ENCODE data around the gene ZSCAN21.
A peak's percentile ranks its signal among the peaks of the same experiment; 100 is the strongest.

Gene ZSCAN21

DNA sequence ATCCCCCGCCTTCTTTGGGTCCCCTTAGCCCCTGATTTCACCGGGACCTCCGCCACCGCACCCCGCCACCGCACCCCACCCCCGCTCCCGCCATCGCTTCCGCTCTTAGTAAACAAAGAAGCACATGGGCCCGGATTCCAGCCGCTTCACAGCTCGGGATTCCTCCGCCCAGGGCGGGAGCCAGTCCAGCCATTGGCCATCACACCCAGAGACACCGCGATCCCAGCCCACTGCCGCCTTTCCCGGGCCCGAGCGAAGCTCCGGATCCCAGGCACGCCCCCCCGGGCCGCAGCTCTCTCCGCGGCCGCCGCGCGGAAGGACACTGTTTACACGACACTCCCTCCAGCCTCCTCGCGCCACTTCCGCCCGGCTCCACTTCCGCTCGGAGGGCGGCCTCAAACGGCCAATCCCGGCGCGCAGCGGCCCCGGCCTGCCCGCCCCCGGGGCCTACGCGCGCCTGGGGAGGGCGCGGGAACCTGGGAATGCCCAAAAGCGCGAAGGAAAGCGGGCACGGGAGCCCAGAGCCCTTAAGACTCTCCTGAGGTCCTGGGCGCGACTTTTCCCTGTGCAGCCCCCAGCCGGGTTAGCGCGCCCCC is 50.9 kb downstream of the ZSCAN21 start (continued):
- TF ChIP-seq EGR2 (tag by site-specific recombination; IDR thresholded peaks at IDR 0.05; ENCODE audit: low read depth) (peak; percentile 95), ZSCAN16 (tag by site-specific recombination; IDR thresholded peaks at IDR 0.05) (no peak), PRDM1 (tag by site-specific recombination; IDR thresholded peaks at IDR 0.05) (no peak), SP7 (tag by site-specific recombination; IDR thresholded peaks at IDR 0.05) (peak; percentile 82), ZNF341 (tag by site-specific recombination; IDR thresholded peaks at IDR 0.05; ENCODE audit: low read depth) (peak; percentile 91), KLF9 (tag by site-specific recombination; IDR thresholded peaks at IDR 0.05; ENCODE audit: low read depth) (peak; percentile 98), ZBTB21 (tag by site-specific recombination; IDR thresholded peaks at IDR 0.05) (peak; percentile 29; the same call in 1 of the 2 replicates), ZBTB48 (tag by site-specific recombination; IDR thresholded peaks at IDR 0.05) (peak; percentile 93), HOXC10 (CRISPR knock-in tag; IDR thresholded peaks at IDR 0.05) (0 out of 2 replicates have a peak, but pooled peaks have one; percentile 66), ZNF660 (tag by site-specific recombination; IDR thresholded peaks at IDR 0.05) (peak; percentile 91), ZNF48 (tag by site-specific recombination; IDR thresholded peaks at IDR 0.05) (no peak), ZNF169 (tag by site-specific recombination; IDR thresholded peaks at IDR 0.05) (no peak), SCRT2 (tag by site-specific recombination; IDR thresholded peaks at IDR 0.05) (no peak), ZNF24 (tag by site-specific recombination; IDR thresholded peaks at IDR 0.05) (peak; percentile 34; the same call in 1 of the 2 replicates), ZNF248 (tag by site-specific recombination; IDR thresholded peaks at IDR 0.05) (no peak), ZSCAN30 (tag by site-specific recombination; IDR thresholded peaks at IDR 0.05) (peak; percentile 88), KLF10 (tag by site-specific recombination; IDR thresholded peaks at IDR 0.05) (peak; percentile 88), MEIS1 (CRISPR knock-in tag; IDR thresholded peaks at IDR 0.05; ENCODE audit: borderline replicate concordance) (no peak), ZBTB20 (tag by site-specific recombination; IDR thresholded peaks at IDR 0.05) (peak; percentile 66; the same call in 1 of the 2 replicates), ZNF324 (tag by site-specific recombination; IDR thresholded peaks at IDR 0.05) (no peak), ZBTB17 (tag by site-specific recombination; IDR thresholded peaks at IDR 0.05) (peak; percentile 87), ZIC2 (tag by site-specific recombination; IDR thresholded peaks at IDR 0.05) (peak; percentile 64), ZEB2 (tag by site-specific recombination; IDR thresholded peaks at IDR 0.05) (peak; percentile 80), BCL11B (tag by site-specific recombination; IDR thresholded peaks at IDR 0.05; ENCODE audit: low read depth) (peak; percentile 82), ZFP37 (tag by site-specific recombination; IDR thresholded peaks at IDR 0.05) (no peak; the same call in 1 of the 2 replicates), YY1 (tag by site-specific recombination; IDR thresholded peaks at IDR 0.05) (peak; percentile 71), ZNF2 (tag by site-specific recombination; IDR thresholded peaks at IDR 0.05) (peak; percentile 77)
- TF ChIP-seq, protein P1, sequence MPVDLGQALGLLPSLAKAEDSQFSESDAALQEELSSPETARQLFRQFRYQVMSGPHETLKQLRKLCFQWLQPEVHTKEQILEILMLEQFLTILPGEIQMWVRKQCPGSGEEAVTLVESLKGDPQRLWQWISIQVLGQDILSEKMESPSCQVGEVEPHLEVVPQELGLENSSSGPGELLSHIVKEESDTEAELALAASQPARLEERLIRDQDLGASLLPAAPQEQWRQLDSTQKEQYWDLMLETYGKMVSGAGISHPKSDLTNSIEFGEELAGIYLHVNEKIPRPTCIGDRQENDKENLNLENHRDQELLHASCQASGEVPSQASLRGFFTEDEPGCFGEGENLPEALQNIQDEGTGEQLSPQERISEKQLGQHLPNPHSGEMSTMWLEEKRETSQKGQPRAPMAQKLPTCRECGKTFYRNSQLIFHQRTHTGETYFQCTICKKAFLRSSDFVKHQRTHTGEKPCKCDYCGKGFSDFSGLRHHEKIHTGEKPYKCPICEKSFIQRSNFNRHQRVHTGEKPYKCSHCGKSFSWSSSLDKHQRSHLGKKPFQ (tag by site-specific recombination; IDR thresholded peaks at IDR 0.05), result no peak; the same call in 1 of the 2 replicates
- TF ChIP-seq, protein P2, sequence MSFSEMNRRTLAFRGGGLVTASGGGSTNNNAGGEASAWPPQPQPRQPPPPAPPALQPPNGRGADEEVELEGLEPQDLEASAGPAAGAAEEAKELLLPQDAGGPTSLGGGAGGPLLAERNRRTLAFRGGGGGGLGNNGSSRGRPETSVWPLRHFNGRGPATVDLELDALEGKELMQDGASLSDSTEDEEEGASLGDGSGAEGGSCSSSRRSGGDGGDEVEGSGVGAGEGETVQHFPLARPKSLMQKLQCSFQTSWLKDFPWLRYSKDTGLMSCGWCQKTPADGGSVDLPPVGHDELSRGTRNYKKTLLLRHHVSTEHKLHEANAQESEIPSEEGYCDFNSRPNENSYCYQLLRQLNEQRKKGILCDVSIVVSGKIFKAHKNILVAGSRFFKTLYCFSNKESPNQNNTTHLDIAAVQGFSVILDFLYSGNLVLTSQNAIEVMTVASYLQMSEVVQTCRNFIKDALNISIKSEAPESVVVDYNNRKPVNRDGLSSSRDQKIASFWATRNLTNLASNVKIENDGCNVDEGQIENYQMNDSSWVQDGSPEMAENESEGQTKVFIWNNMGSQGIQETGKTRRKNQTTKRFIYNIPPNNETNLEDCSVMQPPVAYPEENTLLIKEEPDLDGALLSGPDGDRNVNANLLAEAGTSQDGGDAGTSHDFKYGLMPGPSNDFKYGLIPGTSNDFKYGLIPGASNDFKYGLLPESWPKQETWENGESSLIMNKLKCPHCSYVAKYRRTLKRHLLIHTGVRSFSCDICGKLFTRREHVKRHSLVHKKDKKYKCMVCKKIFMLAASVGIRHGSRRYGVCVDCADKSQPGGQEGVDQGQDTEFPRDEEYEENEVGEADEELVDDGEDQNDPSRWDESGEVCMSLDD (tag by site-specific recombination; IDR thresholded peaks at IDR 0.05), result peak; percentile 70
- TF ChIP-seq, protein P3, sequence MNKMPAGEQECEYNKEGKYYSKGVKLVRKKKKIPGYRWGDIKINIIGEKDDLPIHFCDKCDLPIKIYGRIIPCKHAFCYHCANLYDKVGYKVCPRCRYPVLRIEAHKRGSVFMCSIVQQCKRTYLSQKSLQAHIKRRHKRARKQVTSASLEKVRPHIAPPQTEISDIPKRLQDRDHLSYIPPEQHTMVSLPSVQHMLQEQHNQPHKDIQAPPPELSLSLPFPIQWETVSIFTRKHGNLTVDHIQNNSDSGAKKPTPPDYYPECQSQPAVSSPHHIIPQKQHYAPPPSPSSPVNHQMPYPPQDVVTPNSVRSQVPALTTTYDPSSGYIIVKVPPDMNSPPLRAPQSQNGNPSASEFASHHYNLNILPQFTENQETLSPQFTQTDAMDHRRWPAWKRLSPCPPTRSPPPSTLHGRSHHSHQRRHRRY (tag by site-specific recombination; IDR thresholded peaks at IDR 0.05), result 0 out of 2 replicates have a peak, but pooled peaks have one; percentile 55
- TF ChIP-seq, protein P4, sequence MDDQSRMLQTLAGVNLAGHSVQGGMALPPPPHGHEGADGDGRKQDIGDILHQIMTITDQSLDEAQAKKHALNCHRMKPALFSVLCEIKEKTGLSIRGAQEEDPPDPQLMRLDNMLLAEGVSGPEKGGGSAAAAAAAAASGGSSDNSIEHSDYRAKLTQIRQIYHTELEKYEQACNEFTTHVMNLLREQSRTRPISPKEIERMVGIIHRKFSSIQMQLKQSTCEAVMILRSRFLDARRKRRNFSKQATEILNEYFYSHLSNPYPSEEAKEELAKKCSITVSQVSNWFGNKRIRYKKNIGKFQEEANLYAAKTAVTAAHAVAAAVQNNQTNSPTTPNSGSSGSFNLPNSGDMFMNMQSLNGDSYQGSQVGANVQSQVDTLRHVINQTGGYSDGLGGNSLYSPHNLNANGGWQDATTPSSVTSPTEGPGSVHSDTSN (CRISPR knock-in tag; IDR thresholded peaks at IDR 0.05), result peak; percentile 69; the same call in 1 of the 2 replicates
- TF ChIP-seq, protein P5, sequence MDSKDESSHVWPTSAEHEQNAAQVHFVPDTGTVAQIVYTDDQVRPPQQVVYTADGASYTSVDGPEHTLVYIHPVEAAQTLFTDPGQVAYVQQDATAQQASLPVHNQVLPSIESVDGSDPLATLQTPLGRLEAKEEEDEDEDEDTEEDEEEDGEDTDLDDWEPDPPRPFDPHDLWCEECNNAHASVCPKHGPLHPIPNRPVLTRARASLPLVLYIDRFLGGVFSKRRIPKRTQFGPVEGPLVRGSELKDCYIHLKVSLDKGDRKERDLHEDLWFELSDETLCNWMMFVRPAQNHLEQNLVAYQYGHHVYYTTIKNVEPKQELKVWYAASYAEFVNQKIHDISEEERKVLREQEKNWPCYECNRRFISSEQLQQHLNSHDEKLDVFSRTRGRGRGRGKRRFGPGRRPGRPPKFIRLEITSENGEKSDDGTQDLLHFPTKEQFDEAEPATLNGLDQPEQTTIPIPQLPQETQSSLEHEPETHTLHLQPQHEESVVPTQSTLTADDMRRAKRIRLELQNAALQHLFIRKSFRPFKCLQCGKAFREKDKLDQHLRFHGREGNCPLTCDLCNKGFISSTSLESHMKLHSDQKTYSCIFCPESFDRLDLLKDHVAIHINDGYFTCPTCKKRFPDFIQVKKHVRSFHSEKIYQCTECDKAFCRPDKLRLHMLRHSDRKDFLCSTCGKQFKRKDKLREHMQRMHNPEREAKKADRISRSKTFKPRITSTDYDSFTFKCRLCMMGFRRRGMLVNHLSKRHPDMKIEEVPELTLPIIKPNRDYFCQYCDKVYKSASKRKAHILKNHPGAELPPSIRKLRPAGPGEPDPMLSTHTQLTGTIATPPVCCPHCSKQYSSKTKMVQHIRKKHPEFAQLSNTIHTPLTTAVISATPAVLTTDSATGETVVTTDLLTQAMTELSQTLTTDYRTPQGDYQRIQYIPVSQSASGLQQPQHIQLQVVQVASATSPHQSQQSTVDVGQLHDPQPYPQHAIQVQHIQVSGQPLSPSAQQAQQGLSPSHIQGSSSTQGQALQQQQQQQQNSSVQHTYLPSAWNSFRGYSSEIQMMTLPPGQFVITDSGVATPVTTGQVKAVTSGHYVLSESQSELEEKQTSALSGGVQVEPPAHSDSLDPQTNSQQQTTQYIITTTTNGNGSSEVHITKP (tag by site-specific recombination; IDR thresholded peaks at IDR 0.05), result peak; percentile 52
